Measurements from ENCODE around the gene TBC1D20. TPM values are rescaled to one million over a fixed set of nuclear protein-coding genes. Genes with fewer than 3 reads are reported as not detected.

Gene TBC1D20
- total and polyA plus RNA-seq, 9 donors = 19.1 to 40.1 (median 34.8) TPM

DNA sequence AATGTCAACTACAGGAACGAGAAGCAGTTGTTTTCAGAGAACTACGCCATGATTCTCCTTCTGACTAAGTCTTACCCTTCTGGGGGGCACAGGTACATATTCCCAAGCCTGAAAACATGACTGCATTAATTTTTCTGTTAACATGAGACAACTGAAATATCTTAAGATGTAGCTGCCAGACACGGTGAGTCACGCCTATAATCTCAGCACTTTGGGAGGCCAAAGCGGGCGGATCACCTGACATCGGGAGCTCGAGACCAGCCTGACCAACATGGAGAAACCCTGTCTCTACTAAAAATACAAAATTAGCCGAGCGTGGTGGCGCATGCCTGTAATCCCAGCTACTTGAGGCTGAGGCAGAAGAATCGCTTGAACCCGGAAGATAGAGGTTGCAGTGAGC, 21.7 kb downstream of the TBC1D20 start:
- 90 to 92% (median 90%) methylated on average over 13 of the region's 13 CpGs for WGBS, 3 donors
- intact Hi-C loops (cut with DNase I) = no loop called here
- peaks cover 4% of the 10 kb centered on the region for H3K4me1 ChIP-seq (ENCODE audit: insufficient read depth)
- no peaks in the 10 kb centered on the region for H3K36me3 ChIP-seq
- no peak for DNase-seq
- H3K27me3 ChIP-seq = no peaks in the 10 kb centered on the region
- no peak overlapping the region for H3K4me3 ChIP-seq
- H3K9me3 ChIP-seq = no peaks in the 10 kb centered on the region
- TF ChIP-seq POLR2A (IDR thresholded peaks at IDR 0.05) = no peak
- TF ChIP-seq EP300 (IDR thresholded peaks at IDR 0.05) = no peak
- TF ChIP-seq, protein P1, sequence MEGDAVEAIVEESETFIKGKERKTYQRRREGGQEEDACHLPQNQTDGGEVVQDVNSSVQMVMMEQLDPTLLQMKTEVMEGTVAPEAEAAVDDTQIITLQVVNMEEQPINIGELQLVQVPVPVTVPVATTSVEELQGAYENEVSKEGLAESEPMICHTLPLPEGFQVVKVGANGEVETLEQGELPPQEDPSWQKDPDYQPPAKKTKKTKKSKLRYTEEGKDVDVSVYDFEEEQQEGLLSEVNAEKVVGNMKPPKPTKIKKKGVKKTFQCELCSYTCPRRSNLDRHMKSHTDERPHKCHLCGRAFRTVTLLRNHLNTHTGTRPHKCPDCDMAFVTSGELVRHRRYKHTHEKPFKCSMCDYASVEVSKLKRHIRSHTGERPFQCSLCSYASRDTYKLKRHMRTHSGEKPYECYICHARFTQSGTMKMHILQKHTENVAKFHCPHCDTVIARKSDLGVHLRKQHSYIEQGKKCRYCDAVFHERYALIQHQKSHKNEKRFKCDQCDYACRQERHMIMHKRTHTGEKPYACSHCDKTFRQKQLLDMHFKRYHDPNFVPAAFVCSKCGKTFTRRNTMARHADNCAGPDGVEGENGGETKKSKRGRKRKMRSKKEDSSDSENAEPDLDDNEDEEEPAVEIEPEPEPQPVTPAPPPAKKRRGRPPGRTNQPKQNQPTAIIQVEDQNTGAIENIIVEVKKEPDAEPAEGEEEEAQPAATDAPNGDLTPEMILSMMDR (IDR thresholded peaks at IDR 0.05) = no peak
- no peak overlapping the region for H3K27ac ChIP-seq

DNA sequence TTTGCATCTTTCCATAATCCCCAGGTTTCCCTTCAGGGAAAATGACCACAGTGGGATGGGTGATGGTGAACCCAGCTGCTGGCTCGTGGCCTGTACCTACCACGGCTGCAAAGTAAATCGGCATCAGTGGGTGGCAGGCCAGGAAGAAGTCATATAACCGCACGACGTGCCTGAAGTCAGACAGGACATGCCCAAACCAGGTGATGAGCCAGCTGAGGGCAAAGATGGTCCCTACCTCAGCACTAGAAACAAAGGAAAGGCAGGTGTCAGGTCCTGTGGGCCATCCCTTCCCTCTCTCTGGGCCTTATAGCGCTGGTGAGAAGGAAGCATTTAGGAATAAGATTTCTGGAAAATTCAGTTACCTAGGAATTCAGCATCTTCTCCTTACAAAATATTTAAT, 22.2 kb downstream of the TBC1D20 start:
- Histone ChIP-seq H3K27ac (no peak overlapping the region), H3K36me3 (no peaks in the 10 kb centered on the region), H3K4me1 (ENCODE audit: insufficient read depth) (peaks cover 3% of the 10 kb centered on the region), H3K9me3 (no peaks in the 10 kb centered on the region), H3K27me3 (no peaks in the 10 kb centered on the region), H3K4me3 (no peak overlapping the region)
- 96 to 98% (median 98%) methylated on average over 7 of the region's 7 CpGs for WGBS, 3 donors
- intact Hi-C loops (cut with DNase I) = no loop called here
- no peak for DNase-seq
- TF ChIP-seq, protein P1 (IDR thresholded peaks at IDR 0.05) = no peak
- no peak for TF ChIP-seq POLR2A (IDR thresholded peaks at IDR 0.05)
- no peak for TF ChIP-seq EP300 (IDR thresholded peaks at IDR 0.05)

DNA sequence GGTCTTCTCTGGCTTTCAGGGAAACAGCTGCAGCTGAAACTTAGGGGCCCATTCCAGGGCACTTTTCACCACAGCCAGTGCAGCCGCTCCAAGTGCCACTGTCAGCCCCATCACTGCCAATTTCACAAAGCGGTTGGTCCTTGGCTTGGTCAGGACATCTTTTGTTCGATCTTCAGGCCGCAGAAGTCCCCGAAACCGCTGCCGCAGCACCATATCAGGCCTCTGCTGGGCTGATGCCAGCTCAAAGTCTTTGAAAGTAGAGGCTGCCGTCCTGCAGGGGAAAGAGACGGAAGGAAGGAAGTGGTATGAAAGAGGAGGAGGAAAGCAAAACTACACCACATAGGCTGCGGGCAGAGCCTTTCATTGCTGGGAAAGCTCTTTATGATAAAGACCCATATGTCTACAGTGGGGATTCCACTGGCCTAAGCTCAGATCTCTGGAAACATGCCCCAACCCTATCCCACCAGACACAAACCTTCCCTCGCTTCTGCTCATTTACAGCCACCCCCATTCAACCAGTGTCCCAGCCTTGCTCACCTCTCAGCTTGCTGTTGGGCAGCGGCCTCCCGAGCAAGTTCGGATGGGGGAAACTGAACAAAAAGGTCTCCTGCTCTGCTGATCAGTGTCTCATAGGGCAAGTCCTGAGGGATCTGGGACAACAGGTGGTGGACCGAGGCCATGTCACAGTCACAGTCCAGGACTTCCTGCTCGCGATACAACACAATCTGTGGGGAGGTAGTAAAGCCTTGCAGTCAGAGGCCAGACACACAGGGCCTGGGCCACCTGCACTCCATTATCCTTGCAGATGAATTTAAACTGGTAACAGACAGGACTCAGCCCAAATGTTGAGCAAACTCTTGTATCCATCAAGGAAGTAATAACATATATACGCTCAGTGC, 23.5 kb downstream of the TBC1D20 start:
- no peaks in the 10 kb centered on the region for H3K36me3 ChIP-seq
- H3K4me1 ChIP-seq (ENCODE audit: insufficient read depth) = no peaks in the 10 kb centered on the region
- no peak for TF ChIP-seq EP300 (IDR thresholded peaks at IDR 0.05)
- TF ChIP-seq, protein P1 (IDR thresholded peaks at IDR 0.05) = no peak
- TF ChIP-seq POLR2A (IDR thresholded peaks at IDR 0.05) = no peak
- no peaks in the 10 kb centered on the region for H3K9me3 ChIP-seq
- WGBS, 3 donors = 73 to 79% (median 77%) methylated on average over 18 of the region's 18 CpGs
- no peak for DNase-seq
- intact Hi-C loops (cut with DNase I) = no loop called here
- H3K27ac ChIP-seq = no peak overlapping the region
- no peaks in the 10 kb centered on the region for H3K27me3 ChIP-seq
- H3K4me3 ChIP-seq = no peak overlapping the region

DNA sequence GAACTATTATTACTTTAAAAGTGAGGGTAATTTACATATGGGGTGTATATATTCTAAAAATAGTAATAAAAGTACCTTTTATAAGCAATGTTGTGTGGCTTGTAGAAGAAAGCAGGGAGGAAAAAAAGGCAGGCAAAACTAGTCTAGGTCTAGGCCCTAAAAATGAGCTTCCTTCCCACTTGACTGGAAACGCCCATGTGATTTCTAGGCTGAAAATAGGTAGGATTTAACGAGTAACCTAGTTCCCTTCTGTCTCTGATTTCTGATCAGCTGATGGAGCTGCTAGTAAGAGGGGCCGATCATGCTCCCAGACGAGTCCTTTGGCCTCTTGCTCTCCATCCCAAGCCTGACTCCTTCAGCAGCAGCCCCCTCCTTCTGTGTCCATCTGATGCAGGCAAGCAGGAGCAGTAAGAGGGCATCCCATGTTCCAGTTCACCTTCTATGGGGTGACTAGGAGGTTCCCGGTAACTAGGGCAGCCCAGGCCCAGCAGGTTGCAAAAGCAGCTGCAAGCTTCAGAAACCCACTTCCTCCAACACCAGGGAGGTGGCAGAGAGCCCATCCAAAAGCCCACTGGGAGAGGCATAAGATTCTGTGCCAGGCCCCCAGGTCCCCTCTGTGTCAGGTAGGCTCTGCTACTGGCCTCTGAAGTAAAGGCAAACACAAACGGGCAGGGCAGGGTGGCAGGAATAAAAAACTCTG, 24.4 kb downstream of the TBC1D20 start:
- TF ChIP-seq, protein P1 (IDR thresholded peaks at IDR 0.05) = no peak
- TF ChIP-seq EP300 (IDR thresholded peaks at IDR 0.05) (no peak), POLR2A (IDR thresholded peaks at IDR 0.05) (no peak)
- intact Hi-C loops (cut with DNase I) = no loop called here
- 75 to 83% (median 80%) methylated on average over 6 of the region's 6 CpGs for WGBS, 3 donors
- DNase-seq = no peak
- Histone ChIP-seq H3K4me3 (no peak overlapping the region), H3K27me3 (no peaks in the 10 kb centered on the region), H3K27ac (no peak overlapping the region), H3K36me3 (no peaks in the 10 kb centered on the region), H3K4me1 (ENCODE audit: insufficient read depth) (no peaks in the 10 kb centered on the region), H3K9me3 (no peaks in the 10 kb centered on the region)
